HL-60/S4 (cell line): Measurements from ENCODE around the gene MCRS1.
"Not testable (repeated sequence)": the region's sequence is repeated elsewhere in the genome, so short reads cannot be mapped to it uniquely, and the experiment has no call there.

ENCODE experiments used
- in situ Hi-C: fragments of 300-500 bp; cut with MboI; formaldehyde crosslinking; loops from 2 replicates; pipeline ENCODE4 v1.14.3; 2022; ENCODE audit warnings: low sequenced_read_pairs

MCRS1 gene

DNA sequence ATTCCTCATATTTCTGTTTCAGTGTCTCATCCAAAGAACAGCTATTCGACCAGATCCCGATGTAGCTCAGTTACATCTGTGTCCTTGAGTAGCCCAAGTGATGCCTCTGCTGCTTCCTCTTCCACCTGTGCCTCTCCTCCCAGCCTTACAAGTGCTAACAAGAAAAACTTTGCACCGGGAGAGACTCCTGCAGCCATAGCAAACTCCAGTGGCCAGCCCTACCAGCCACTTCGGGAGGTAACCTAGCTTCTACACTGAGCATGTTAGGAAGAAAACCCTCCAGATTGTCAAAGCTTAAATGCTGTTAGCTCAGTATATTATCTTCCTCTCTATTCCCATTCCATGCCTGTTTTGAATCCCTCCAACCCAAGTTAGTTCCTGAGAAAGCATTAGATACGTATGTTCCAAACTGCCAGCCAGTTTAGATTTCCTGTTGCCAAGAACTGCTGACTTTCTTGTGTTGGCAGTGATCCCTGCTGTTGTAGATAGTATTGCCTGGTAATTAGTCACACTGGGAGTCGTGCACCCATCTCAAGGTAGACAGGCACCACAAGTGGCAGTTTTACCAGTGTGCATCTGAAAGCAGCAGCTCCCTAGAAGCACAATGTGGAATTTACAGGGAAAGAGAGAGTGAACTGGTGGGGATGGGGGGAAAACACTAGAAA is 43.1 kb downstream of the MCRS1 start:
- in situ Hi-C loops = loop anchor here (10.0 kb wide), 1 partner anchor 240 kb away; no protein-coding TSS in a partner anchor

DNA sequence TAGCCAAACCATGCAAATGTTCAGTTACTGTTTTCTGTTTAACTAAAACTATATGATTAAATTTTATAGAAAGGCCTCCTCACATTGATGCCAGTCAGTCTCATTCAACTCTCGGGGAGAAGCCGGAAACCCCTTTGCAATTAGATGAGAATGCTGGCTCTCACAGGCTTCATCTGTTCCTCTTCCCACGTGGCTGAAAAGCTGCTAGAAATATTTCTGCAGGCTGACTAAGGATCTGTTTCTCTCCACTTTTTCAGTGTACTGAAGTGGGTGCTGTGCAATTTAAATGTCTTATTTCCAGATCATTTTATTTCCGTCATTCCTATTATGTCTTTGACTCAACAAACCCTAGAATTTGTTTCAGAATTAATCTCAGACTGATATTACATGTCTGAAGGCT is 46.6 kb downstream of the MCRS1 start:
- in situ Hi-C loops = loop anchor here (10.0 kb wide), 1 partner anchor 237 kb away; no protein-coding TSS in a partner anchor

DNA sequence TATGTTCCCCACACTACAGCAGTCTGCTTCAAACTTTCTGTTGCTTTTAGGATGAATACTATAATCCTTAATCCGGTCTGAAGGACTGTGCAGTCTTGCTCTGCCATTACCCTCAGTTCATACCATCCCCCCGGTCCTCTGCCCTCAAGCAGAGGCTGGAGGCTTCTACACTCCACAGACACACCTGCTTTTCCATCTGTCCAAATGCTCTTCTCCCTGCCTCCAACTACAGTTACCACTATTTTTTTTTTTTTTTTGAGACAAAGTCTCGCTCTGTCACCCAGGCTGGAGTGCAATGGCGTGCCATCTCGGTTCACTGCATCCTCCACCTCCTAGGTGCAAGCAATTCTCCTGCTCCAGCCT is 48.4 kb downstream of the MCRS1 start:
- in situ Hi-C loops = loop anchor here (5.0 kb wide), 1 partner anchor 157 kb away; no protein-coding TSS in a partner anchor

DNA sequence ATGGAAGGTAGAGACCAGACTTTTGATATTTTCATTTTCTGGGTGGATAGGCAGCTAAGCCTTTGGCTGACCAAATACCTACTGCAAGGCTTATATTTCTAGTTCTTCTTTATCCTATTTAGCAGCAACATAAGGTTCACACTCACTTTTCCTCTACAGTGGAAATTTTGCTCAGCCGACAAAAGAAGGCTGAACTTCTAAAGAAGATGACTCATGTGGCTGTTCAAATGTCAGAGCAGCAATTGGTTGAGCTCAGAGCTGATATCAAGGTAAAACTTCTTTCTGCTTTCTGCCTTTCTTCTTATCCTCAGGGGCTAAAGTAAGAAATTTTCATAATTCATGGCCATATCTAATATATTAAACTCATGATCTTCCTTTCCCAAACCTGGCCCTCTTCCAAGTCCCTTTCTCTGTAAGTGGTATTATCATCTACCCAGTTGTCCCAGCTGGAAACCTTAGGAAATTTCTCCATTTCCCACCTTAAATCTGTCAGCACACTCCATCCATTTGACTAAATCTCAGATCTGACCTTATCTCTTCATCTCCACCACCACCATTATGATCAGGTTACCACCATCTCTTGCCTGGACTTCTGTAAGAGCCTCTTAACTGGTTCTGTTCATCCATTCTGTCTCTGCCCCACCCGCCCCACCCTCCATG is 48.9 kb downstream of the MCRS1 start:
- in situ Hi-C loops = loop anchor here (5.0 kb wide), 1 partner anchor 157 kb away; no protein-coding TSS in a partner anchor

DNA sequence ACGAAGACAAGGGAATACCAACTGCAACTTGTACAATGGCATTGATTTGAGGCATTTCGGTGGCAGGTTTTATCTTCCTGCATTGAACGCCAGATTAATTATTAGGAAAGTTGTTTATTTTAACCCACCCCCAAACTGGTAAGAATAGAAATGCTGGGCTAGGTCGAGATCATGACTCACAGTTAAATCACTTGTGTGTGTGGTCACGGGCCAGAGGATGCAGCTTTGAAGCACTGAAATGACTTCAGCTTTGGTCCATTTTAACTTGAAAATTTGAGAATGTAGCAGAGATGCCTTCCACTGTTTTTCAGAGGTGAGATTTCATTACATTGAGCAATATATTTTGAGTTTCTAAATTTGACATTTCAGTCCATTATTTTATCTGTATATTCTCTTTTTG is 52.7 kb downstream of the MCRS1 start:
- in situ Hi-C loops = loop anchor here (5.0 kb wide), 1 partner anchor 153 kb away; no protein-coding TSS in a partner anchor

DNA sequence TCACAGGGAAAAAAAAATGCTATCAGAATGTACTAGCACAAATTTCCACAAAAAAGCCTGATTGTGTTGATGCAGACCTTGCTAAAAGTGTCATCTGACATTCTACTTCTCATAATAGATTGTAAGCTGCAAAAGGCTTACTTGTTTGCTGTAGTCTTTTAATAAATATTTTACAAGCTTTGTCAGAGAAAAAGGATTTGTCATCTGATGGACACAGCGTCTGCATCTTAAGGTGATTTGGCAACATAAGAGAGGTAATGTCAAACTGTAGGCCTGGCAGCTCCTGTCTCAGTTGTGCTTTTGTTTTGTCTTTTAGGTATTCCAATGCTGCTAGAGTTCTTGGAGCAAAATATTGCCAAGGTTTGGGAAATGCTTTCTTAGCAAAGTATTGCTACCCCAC is 55.4 kb downstream of the MCRS1 start:
- in situ Hi-C loops = no loop called here

DNA sequence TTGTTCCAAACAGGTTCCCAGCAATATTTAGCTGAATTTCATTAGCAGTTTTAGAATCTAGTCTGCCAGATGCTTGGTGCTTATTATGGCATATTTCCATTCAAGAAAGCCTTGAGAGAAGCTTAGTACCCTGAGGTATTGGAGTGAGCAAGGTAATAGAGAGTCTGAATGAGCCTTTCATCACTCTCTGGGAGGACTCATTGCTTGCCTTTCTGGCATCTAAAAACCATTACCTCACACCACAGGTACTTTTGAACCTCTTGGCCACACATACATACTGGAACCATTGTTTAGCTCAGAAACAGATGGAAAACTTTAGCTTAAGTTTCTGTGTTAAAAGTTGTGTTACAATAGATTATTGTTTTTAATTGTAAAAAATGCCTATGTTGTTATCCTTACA is 56.5 kb downstream of the MCRS1 start:
- in situ Hi-C loops = no loop called here

DNA sequence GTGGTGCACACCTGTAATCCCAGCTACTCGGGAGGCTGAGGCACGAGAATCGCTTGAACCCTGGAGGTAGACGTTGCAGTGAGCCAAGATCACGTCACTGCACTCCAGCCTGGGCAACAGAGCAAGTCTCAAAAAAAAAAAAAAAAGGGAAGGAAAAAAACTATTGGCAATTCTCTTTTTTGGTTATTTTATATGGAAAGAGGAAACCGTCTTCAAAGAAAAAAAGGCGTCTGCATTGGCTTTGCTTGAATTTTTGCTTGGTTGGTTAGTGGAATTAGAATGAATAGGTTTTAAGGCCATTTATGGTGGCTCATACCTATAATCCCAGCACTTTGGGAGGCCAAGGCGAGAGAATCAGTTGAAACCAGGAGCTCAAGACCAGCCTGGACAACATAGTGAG is 58.3 kb downstream of the MCRS1 start:
- in situ Hi-C loops = not testable (repeated sequence)
